Measurements from ENCODE around the gene TMEM108. TPM values are rescaled to one million over a fixed set of nuclear protein-coding genes. Genes with fewer than 3 reads are reported as not detected.

The TMEM108 gene
- total RNA-seq, 2 donors from 2014 or later, result 1.6 TPM; not detected in 1

DNA sequence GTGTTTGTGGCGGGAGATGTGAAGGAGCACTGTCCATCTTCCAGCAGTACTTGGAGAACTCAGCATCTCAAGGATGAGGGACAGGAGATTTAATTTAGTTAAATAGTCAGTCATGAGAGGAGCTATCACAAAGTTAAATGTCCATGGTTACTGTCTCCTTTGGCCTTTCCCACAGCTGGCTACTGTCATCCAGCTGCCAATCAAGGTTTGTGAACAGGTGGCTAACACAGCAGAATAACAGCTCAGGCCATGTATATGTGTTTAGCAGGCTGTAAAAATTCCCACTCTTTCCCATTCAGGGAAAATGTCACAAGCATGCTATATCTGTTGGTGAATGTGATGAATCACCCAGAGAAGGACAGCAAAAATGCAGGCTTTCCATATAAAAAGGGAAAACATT, 120.5 kb downstream of the TMEM108 start:
- no peak for TF ChIP-seq POLR2A (IDR thresholded peaks at IDR 0.05)
- H3K36me3 ChIP-seq (replicated peaks in 1 of 2; ENCODE audit: insufficient read depth in 1 of 2, low read depth in 2 of 2), result no peaks in the 10 kb centered on the region
- no peak overlapping the region for H3K27ac ChIP-seq
- intact Hi-C loops (cut with DNase I), result no loop called here
- WGBS, 2 donors, result 86 to 94% methylated on average over 1 of the region's 1 CpG
- no peaks in the 10 kb centered on the region for H3K4me1 ChIP-seq
- ATAC-seq (no peak), DNase-seq (no peak)
- H3K27me3 ChIP-seq, result no peaks in the 10 kb centered on the region
- no peak overlapping the region for H3K4me3 ChIP-seq
- no peaks in the 10 kb centered on the region for H3K9me3 ChIP-seq

DNA sequence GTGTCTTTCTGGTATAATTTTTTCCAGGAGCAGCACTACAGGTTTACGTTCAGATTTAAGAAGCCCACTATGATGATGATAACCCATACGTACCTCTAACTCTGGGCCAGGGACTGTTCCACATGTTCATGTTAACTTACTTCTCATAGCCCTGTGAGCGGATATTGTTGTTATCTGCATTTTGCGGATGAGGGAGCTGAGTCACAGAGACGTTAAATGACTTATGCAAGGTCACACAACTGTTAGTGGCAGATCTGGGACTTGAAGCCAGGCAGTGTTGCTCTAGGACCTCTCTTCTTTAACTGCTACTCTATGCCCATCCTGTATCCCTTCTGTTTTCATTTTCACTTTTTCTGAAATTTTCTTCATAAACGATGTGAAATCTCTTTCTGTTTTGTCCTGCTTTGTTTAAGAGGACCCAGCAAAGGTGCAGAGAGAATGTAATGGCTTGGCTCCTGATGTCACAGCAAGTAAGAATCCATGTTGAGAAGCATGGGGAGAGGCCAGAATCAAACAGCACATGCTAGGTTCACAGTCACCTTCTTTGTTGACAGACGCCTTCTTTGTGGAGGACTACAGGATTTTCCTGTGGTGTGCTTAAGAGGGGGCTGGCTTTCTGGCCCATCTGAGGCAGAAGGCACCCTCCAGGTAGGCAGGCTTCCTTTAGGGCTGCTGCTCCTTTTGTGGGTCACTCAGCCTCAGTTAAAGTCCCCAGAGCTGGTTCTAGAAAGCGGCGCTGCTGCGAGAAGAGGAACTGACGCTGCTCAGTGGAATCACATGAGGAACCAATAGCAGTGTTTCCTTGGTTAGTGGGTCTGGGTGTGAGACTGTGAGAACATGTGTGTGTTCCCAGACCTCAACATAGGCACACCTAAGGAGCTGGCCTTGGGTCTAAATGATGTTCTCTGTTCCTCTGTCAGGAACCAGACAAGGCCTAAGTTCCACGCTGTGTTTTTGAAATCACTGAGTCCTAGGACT, 121.6 kb downstream of the TMEM108 start:
- Histone ChIP-seq H3K9me3 (no peaks in the 10 kb centered on the region), H3K4me3 (no peak overlapping the region), H3K36me3 (replicated peaks in 1 of 2; ENCODE audit: insufficient read depth in 1 of 2, low read depth in 2 of 2) (no peaks in the 10 kb centered on the region), H3K27me3 (no peaks in the 10 kb centered on the region), H3K4me1 (no peaks in the 10 kb centered on the region), H3K27ac (no peak overlapping the region)
- TF ChIP-seq, protein P1, sequence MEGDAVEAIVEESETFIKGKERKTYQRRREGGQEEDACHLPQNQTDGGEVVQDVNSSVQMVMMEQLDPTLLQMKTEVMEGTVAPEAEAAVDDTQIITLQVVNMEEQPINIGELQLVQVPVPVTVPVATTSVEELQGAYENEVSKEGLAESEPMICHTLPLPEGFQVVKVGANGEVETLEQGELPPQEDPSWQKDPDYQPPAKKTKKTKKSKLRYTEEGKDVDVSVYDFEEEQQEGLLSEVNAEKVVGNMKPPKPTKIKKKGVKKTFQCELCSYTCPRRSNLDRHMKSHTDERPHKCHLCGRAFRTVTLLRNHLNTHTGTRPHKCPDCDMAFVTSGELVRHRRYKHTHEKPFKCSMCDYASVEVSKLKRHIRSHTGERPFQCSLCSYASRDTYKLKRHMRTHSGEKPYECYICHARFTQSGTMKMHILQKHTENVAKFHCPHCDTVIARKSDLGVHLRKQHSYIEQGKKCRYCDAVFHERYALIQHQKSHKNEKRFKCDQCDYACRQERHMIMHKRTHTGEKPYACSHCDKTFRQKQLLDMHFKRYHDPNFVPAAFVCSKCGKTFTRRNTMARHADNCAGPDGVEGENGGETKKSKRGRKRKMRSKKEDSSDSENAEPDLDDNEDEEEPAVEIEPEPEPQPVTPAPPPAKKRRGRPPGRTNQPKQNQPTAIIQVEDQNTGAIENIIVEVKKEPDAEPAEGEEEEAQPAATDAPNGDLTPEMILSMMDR (IDR thresholded peaks at IDR 0.05), result no peak
- no peak for TF ChIP-seq POLR2A (IDR thresholded peaks at IDR 0.05)
- no peak for DNase-seq
- WGBS, 2 donors, result 66 to 69% methylated on average over 12 of the region's 12 CpGs
- ATAC-seq, result no peak
- intact Hi-C loops (cut with DNase I), result no loop called here

DNA sequence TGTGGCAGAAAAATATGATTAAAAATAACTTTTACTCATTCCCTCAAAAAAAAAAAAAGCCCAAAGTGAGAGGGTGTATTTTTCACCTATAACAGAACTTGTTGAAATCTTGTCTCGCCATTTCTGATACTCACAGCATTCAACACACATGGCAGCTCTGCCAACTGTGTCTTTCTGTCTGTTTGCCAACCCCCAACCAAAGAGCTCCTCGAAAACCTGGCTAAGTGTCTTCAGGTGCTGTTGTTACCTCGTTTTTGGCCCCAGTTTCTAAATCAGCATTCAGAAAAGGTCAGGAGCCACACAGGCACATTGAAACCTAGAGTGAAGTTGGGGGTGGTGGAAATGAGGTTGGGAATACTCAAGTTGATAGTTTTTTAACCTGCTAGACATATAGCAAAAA, 123.5 kb downstream of the TMEM108 start:
- H3K4me1 ChIP-seq, result no peaks in the 10 kb centered on the region
- no peak for DNase-seq
- H3K36me3 ChIP-seq (replicated peaks in 1 of 2; ENCODE audit: insufficient read depth in 1 of 2, low read depth in 2 of 2), result no peaks in the 10 kb centered on the region

DNA sequence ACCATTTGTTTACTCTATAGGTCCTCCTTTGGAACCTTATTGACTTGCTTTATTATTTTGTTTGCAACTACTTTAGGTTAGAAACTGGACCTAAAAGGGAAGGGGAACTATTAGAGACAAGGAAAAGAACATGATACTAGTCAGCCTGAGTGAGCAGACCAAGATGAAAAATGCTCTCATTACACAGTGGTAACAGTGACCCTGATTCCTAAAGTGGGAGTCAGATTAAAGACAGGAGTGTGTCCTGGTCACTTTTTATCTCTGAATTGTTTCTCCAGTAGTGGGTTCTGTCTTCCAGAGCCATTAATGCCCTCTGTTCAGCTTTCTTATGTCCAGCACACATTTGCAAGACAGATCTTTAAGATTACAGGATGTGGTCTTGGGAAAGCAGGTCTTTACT, 124.1 kb downstream of the TMEM108 start:
- H3K4me3 ChIP-seq, result no peak overlapping the region
- H3K27me3 ChIP-seq, result no peaks in the 10 kb centered on the region
- intact Hi-C loops (cut with DNase I), result no loop called here
- H3K4me1 ChIP-seq, result no peaks in the 10 kb centered on the region
- no peak for DNase-seq
- TF ChIP-seq, protein P1 (IDR thresholded peaks at IDR 0.05), result no peak
- TF ChIP-seq POLR2A (IDR thresholded peaks at IDR 0.05), result no peak
- H3K9me3 ChIP-seq, result no peaks in the 10 kb centered on the region
- no peak overlapping the region for H3K27ac ChIP-seq
- no peaks in the 10 kb centered on the region for H3K36me3 ChIP-seq (replicated peaks in 1 of 2; ENCODE audit: insufficient read depth in 1 of 2, low read depth in 2 of 2)
- no peak for ATAC-seq

More for the DNA sequence above, 123.5 kb downstream of the TMEM108 start:
- Histone ChIP-seq H3K9me3 (no peaks in the 10 kb centered on the region), H3K4me3 (no peak overlapping the region), H3K27ac (no peak overlapping the region), H3K27me3 (no peaks in the 10 kb centered on the region)
- no peak for TF ChIP-seq POLR2A (IDR thresholded peaks at IDR 0.05)
- TF ChIP-seq, protein P1 (IDR thresholded peaks at IDR 0.05), result no peak
- ATAC-seq, result no peak
- WGBS, 2 donors, result 54 to 55% methylated on average over 3 of the region's 3 CpGs
- intact Hi-C loops (cut with DNase I), result no loop called here

DNA sequence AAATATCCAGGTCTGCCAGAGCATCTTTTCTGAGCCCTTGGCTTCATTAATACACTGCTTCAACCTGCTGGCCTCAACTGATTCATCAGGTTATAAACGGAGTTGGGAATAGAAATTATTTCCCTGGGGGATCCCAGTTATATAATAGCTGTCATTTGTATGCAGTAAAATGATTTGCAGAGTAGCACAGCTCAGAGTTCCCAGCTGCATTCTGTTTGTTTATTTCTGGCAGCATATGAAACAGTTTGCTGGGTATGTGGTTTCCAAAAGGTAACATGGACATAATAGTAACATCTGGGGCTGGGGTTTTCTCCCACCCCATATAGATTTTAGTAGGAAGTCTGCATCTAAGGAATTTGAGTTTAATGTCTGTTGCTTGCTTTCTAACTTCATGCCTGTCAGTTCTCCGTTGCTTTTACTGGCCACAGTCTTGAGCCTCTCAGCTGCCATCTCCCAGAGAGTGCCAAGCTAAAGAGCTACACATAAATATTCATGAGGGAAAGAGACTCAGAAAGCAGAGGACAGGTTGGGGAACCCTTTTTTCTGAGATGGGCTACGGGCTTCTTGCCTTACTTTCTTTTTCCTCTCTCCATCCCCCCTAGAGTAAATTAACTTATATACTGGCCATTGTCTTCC, 124.6 kb downstream of the TMEM108 start:
- Histone ChIP-seq H3K4me3 (no peak overlapping the region), H3K9me3 (no peaks in the 10 kb centered on the region), H3K27me3 (no peaks in the 10 kb centered on the region), H3K4me1 (no peaks in the 10 kb centered on the region), H3K36me3 (replicated peaks in 1 of 2; ENCODE audit: insufficient read depth in 1 of 2, low read depth in 2 of 2) (no peaks in the 10 kb centered on the region), H3K27ac (no peak overlapping the region)
- TF ChIP-seq, protein P1 (IDR thresholded peaks at IDR 0.05), result no peak
- no peak for TF ChIP-seq POLR2A (IDR thresholded peaks at IDR 0.05)
- WGBS, 2 donors, result 53 to 57% methylated on average over 3 of the region's 3 CpGs
- intact Hi-C loops (cut with DNase I), result no loop called here
- DNase-seq (no peak), ATAC-seq (no peak)

Data from body of pancreas (tissue), 4 donors.